Hepatocyte (in vitro differentiated cells): ENCODE results near the gene MTNR1A.

Experiments used
- EZH2 ChIP-seq: fragments of 200-600 bp; sonication (generic); IDR thresholded peaks from 2 replicates; pipeline ENCODE4 v1.6.1; 2016; ENCODE audit warnings: antibody characterized with exemption, mild to moderate bottlenecking, borderline replicate concordance
- EZH2phosphoT487 ChIP-seq: fragments of 200-600 bp; sonication (generic); IDR thresholded peaks from one replicate; pipeline ENCODE4 v1.6.1; 2018; ENCODE audit warnings: antibody characterized with exemption, mild to moderate bottlenecking, low read depth, moderate library complexity; ENCODE audit not compliant: unreplicated experiment, severe bottlenecking
- TF ChIP-seq, protein P1 (sequence below): fragments of 200-600 bp; sonication (generic); IDR thresholded peaks from 2 replicates; pipeline ENCODE4 v1.5.1; 2016; ENCODE audit warnings: antibody characterized with exemption, mild to moderate bottlenecking; ENCODE audit not compliant: poor library complexity

DNA sequence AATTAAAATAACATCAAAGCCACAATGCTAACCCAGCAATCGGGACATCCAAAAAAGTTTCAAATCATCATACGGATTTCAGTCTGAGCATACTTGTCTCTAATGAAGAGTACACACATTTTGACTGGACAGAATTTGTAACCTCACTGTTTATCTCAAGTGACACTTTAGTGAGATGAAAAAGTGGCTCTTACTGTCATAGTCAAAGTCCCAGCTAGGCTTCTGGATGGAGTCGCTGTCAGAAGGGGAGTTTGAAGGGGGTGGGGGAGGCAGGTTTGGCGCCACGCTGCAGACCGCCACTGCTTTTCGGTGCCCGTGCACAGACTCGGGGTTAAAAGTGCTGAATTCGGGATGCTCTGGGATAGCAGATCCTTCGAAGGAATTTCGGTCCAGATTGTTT, 41.0 kb upstream of the MTNR1A start:
- TF ChIP-seq, protein P1, sequence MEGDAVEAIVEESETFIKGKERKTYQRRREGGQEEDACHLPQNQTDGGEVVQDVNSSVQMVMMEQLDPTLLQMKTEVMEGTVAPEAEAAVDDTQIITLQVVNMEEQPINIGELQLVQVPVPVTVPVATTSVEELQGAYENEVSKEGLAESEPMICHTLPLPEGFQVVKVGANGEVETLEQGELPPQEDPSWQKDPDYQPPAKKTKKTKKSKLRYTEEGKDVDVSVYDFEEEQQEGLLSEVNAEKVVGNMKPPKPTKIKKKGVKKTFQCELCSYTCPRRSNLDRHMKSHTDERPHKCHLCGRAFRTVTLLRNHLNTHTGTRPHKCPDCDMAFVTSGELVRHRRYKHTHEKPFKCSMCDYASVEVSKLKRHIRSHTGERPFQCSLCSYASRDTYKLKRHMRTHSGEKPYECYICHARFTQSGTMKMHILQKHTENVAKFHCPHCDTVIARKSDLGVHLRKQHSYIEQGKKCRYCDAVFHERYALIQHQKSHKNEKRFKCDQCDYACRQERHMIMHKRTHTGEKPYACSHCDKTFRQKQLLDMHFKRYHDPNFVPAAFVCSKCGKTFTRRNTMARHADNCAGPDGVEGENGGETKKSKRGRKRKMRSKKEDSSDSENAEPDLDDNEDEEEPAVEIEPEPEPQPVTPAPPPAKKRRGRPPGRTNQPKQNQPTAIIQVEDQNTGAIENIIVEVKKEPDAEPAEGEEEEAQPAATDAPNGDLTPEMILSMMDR: no peak
- TF ChIP-seq EZH2phosphoT487 (no peak), EZH2 (no peak)
